Measurements from ENCODE around the gene PRKCG. TPM values are rescaled to one million over a fixed set of nuclear protein-coding genes. Genes with fewer than 3 reads are reported as not detected.

The PRKCG gene
- total and polyA plus RNA-seq, 2 donors from 2014 or later: not detected

DNA sequence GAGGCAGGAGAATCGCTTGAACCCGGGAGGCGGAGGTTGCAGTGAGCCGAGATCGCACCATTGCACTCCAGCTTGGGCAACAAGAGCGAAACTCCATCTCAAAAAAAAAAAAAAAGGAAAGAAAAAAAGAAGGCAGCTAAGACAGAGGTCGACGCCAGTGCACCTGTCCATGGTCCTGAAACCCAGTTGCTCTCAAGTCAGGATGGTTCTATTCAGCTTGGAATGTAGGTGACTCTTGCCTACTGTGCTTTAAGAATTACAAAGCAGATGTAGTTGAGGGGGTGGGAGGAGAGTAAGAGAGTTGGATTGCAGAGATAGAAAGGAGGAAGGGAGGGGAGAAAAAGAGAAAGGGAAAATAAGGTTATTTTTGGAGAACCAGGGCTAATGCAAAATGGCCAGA is 45.7 kb downstream of the PRKCG start:
- Histone ChIP-seq H3K4me1 (ENCODE audit: control insufficient read depth in 2 of 3, insufficient read depth in 2 of 3, low read depth in 1 of 3, low read length in 3 of 3) (no peaks in the 10 kb centered on the region), H3K4me3 (ENCODE audit: low read length in 3 of 3) (no peak overlapping the region), H3K9ac (ENCODE audit: low read length in 3 of 3) (no peak overlapping the region), H3K27me3 (ENCODE audit: control insufficient read depth, insufficient read depth, low read length) (no peaks in the 10 kb centered on the region), H3K27ac (ENCODE audit: low read depth in 2 of 2, low read length in 2 of 2) (no peak overlapping the region), H3K36me3 (ENCODE audit: control insufficient read depth in 2 of 3, insufficient read depth in 3 of 3, low read length in 3 of 3) (no peaks in the 10 kb centered on the region), H3K9me3 (ENCODE audit: control insufficient read depth in 2 of 3, insufficient read depth in 1 of 3, low read length in 3 of 3) (no peaks in the 10 kb centered on the region)
- DNase-seq (peak in 4 of 5 donors; percentile 65 to 88 (median 86)), FAIRE-seq (no peak)
- TF ChIP-seq, protein P1, sequence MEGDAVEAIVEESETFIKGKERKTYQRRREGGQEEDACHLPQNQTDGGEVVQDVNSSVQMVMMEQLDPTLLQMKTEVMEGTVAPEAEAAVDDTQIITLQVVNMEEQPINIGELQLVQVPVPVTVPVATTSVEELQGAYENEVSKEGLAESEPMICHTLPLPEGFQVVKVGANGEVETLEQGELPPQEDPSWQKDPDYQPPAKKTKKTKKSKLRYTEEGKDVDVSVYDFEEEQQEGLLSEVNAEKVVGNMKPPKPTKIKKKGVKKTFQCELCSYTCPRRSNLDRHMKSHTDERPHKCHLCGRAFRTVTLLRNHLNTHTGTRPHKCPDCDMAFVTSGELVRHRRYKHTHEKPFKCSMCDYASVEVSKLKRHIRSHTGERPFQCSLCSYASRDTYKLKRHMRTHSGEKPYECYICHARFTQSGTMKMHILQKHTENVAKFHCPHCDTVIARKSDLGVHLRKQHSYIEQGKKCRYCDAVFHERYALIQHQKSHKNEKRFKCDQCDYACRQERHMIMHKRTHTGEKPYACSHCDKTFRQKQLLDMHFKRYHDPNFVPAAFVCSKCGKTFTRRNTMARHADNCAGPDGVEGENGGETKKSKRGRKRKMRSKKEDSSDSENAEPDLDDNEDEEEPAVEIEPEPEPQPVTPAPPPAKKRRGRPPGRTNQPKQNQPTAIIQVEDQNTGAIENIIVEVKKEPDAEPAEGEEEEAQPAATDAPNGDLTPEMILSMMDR (IDR thresholded peaks at IDR 0.05; ENCODE audit: borderline replicate concordance, extremely low read depth, insufficient read depth): no peak
- intact Hi-C loops (cut with DNase I): no loop called here

DNA sequence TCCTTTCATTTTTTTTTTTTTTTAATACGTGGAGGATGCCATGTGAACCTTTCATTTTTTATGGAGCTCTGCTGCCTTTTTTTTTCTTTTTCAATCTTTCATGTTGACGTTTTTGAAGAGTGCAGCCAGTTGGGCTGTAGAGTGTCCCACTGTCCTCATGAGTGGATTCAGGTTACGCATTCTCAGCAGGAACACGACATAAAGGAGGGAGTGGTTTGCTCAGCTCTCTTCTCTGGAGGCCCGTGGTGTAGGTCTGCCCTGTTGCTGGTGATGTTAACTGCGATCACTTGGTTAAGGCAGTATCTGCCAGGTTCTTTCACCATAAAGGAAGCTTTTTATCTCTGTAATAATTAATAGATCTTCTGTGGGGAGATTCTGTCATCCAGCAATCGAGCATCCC is 54.0 kb downstream of the PRKCG start:
- intact Hi-C loops (cut with DNase I): no loop called here
- Histone ChIP-seq H3K36me3 (ENCODE audit: control insufficient read depth in 2 of 3, insufficient read depth in 3 of 3, low read length in 3 of 3) (no peaks in the 10 kb centered on the region), H3K9ac (ENCODE audit: low read length in 3 of 3) (no peak overlapping the region), H3K4me3 (ENCODE audit: low read length in 3 of 3) (no peak overlapping the region), H3K4me1 (ENCODE audit: control insufficient read depth in 2 of 3, insufficient read depth in 2 of 3, low read depth in 1 of 3, low read length in 3 of 3) (no peaks in the 10 kb centered on the region), H3K27ac (ENCODE audit: low read depth in 2 of 2, low read length in 2 of 2) (no peak overlapping the region), H3K27me3 (ENCODE audit: control insufficient read depth, insufficient read depth, low read length) (no peaks in the 10 kb centered on the region), H3K9me3 (ENCODE audit: control insufficient read depth in 2 of 3, insufficient read depth in 1 of 3, low read length in 3 of 3) (no peaks in the 10 kb centered on the region)
- TF ChIP-seq, protein P1 (IDR thresholded peaks at IDR 0.05; ENCODE audit: borderline replicate concordance, extremely low read depth, insufficient read depth): no peak
- FAIRE-seq (no peak), DNase-seq (no peak)

DNA sequence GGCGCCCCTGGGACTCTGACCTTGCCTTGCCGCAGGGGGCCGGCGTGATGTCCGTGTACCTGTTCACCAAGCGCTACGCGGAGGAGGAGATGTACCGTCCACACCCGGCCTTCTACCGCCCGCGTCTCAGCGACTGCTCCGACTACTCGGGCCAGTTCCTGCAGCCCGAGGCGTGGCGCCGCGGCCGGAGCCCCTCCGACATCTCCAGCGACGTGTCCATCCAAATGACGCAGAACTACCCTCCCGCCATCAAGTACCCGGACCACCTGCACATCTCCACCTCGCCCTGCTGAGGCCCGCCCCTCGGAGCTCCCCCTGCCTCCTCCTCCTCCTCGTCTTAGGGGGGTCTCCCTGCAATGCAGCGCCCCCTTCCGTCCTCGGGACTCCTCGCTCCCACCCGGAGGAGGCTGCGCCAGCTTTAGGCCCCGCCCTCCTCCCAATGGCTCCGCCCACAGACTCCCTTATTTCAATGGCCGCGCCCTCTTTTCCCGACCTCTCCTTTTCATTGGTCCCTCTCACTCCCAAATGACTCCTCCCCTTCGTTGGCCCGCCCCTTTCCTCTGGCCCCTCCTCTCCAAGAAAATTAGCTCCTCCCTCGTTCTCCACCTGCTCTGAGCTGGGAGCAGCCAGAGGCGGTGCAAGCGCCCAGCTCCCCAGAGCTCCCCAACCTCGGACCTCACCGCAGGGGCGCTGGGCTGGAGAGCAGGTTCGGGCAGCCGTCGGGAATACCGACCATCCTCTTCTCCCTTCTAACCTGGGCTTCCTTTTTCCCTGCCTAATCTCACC is 60.2 kb downstream of the PRKCG start:
- TF ChIP-seq, protein P1 (IDR thresholded peaks at IDR 0.05; ENCODE audit: borderline replicate concordance, extremely low read depth, insufficient read depth): no peak
- H3K27me3 ChIP-seq (ENCODE audit: control insufficient read depth, insufficient read depth, low read length): peaks cover 10% of the 10 kb centered on the region
- DNase-seq: peak in 2 of 5 donors; percentile 13 to 14
- H3K4me1 ChIP-seq (ENCODE audit: control insufficient read depth in 2 of 3, insufficient read depth in 2 of 3, low read depth in 1 of 3, low read length in 3 of 3): no peaks in the 10 kb centered on the region
- no peaks in the 10 kb centered on the region for H3K9me3 ChIP-seq (ENCODE audit: control insufficient read depth in 2 of 3, insufficient read depth in 1 of 3, low read length in 3 of 3)
- no peak overlapping the region for H3K9ac ChIP-seq (ENCODE audit: low read length in 3 of 3)
- intact Hi-C loops (cut with DNase I): no loop called here
- H3K4me3 ChIP-seq (ENCODE audit: low read length in 3 of 3): no peak overlapping the region
- H3K27ac ChIP-seq (ENCODE audit: low read depth in 2 of 2, low read length in 2 of 2): no peak overlapping the region
- no peaks in the 10 kb centered on the region for H3K36me3 ChIP-seq (ENCODE audit: control insufficient read depth in 2 of 3, insufficient read depth in 3 of 3, low read length in 3 of 3)
- FAIRE-seq: no peak

Data from kidney (tissue), 14 donors.